ENCODE data around the gene ECSCR. TPM values are rescaled to one million over a fixed set of nuclear protein-coding genes. Genes with fewer than 3 reads are reported as not detected.

ECSCR gene
- total RNA-seq, 1 donor from 2014 or later: not detected

DNA sequence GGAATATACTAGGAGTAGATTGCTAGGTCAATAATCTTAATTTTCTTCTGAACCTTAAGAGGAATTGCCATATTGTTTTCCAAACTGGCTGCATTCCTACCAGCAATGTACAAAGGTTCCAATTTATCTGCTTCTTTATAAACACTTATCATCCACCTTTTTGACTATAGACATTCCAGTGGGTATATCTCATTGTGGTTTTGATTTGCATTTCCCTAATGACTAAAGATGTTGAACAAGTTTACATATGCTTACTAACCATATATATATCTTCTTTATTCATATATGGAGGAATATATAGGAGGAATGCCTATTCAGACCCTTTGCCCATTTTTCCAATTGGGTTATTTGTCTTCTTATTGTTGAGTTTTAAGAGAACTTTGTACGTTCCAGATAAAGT lies 30.8 kb downstream of the ECSCR start:
- Histone ChIP-seq H3K27me3 (no peaks in the 10 kb centered on the region), H3K79me2 (ENCODE audit: low read depth) (no peaks in the 10 kb centered on the region), H3K9me3 (ENCODE audit: low read depth) (no peaks in the 10 kb centered on the region), H2AFZ (replicated peaks) (no peak overlapping the region), H3K4me1 (no peaks in the 10 kb centered on the region), H3K4me3 (no peak overlapping the region), H3K9ac (no peak overlapping the region), H3K27ac (no peak overlapping the region), H4K20me1 (ENCODE audit: low read depth) (no peaks in the 10 kb centered on the region), H3F3A (ENCODE audit: low read depth) (no peaks in the 10 kb centered on the region), H3K4me2 (no peak overlapping the region), H3K36me3 (peaks cover 4% of the 10 kb centered on the region)
- no peak overlapping the region for H3K4me3 Mint-ChIP-seq
- H3K27ac Mint-ChIP-seq: no peak overlapping the region
- H3K4me1 Mint-ChIP-seq: no peaks in the 10 kb centered on the region
- H3K9me3 Mint-ChIP-seq: no peaks in the 10 kb centered on the region
- no peaks in the 10 kb centered on the region for H3K27me3 Mint-ChIP-seq (ENCODE audit: insufficient read depth, low read depth)
- no peak for TF ChIP-seq CTCF (IDR thresholded peaks at IDR 0.05)
- no peak for TF ChIP-seq EZH2phosphoT487 (IDR thresholded peaks at IDR 0.05)
- no peak for TF ChIP-seq EZH2 (IDR thresholded peaks at IDR 0.05)
- H3K36me3 Mint-ChIP-seq: peaks cover 8% of the 10 kb centered on the region
- no peak for DNase-seq (ENCODE audit: low spot score)

DNA sequence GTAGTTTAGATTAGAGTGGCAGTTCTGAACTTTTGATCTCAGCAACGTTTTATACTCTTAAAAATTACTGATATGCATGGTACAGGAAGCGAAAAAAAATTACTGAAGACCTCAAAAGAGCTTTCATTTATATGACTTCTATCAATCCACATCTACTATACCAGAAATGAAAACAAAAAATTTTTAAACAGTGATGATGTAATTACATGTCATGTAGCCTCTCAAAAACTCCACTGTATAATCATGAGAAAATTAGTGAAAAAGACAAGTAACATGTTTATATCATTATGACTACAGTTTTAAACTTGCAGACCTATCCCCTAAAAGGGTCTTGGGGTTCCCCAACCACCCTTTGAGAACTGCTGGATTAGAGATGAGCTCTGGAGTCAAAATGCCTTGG lies 32.5 kb downstream of the ECSCR start:
- Histone ChIP-seq H3K36me3 (no peaks in the 10 kb centered on the region), H3K4me2 (no peak overlapping the region), H2AFZ (replicated peaks) (no peak overlapping the region), H3K9ac (no peak overlapping the region), H3K27ac (no peak overlapping the region), H3F3A (ENCODE audit: low read depth) (no peaks in the 10 kb centered on the region), H4K20me1 (ENCODE audit: low read depth) (no peaks in the 10 kb centered on the region), H3K4me3 (no peak overlapping the region), H3K79me2 (ENCODE audit: low read depth) (no peaks in the 10 kb centered on the region), H3K27me3 (no peaks in the 10 kb centered on the region), H3K4me1 (no peaks in the 10 kb centered on the region), H3K9me3 (ENCODE audit: low read depth) (no peaks in the 10 kb centered on the region)
- no peaks in the 10 kb centered on the region for H3K9me3 Mint-ChIP-seq
- H3K27me3 Mint-ChIP-seq (ENCODE audit: insufficient read depth, low read depth): no peaks in the 10 kb centered on the region
- no peaks in the 10 kb centered on the region for H3K4me1 Mint-ChIP-seq
- H3K36me3 Mint-ChIP-seq: peaks cover 8% of the 10 kb centered on the region
- no peak for DNase-seq (ENCODE audit: low spot score)
- H3K27ac Mint-ChIP-seq: no peak overlapping the region
- no peak overlapping the region for H3K4me3 Mint-ChIP-seq
- TF ChIP-seq EZH2 (IDR thresholded peaks at IDR 0.05) (no peak), CTCF (IDR thresholded peaks at IDR 0.05) (no peak)

GRCh38 chr5:139426203-139426885 lies 36.2 kb downstream of the ECSCR start:
- no peaks in the 10 kb centered on the region for H3K9me3 ChIP-seq (ENCODE audit: low read depth)
- no peak overlapping the region for H2AFZ ChIP-seq (replicated peaks)
- Mint-ChIP-seq H3K27me3 (ENCODE audit: insufficient read depth, low read depth) (no peaks in the 10 kb centered on the region), H3K4me3 (no peak overlapping the region), H3K36me3 (peaks cover 25% of the 10 kb centered on the region), H3K4me1 (peaks cover 4% of the 10 kb centered on the region), H3K27ac (no peak overlapping the region), H3K9me3 (no peaks in the 10 kb centered on the region)
- H3K4me1 ChIP-seq: peaks cover 6% of the 10 kb centered on the region
- no peak overlapping the region for H3K9ac ChIP-seq
- no peak for DNase-seq (ENCODE audit: low spot score)
- no peak overlapping the region for H3K4me2 ChIP-seq
- no peak overlapping the region for H3K27ac ChIP-seq
- H3K4me3 ChIP-seq: no peak overlapping the region
- TF ChIP-seq EZH2phosphoT487 (IDR thresholded peaks at IDR 0.05): no peak
- TF ChIP-seq CTCF (IDR thresholded peaks at IDR 0.05): no peak
- H3F3A ChIP-seq (ENCODE audit: low read depth): peaks cover 6% of the 10 kb centered on the region
- no peaks in the 10 kb centered on the region for H3K36me3 ChIP-seq
- H3K27me3 ChIP-seq: no peaks in the 10 kb centered on the region
- H3K79me2 ChIP-seq (ENCODE audit: low read depth): no peaks in the 10 kb centered on the region
- no peaks in the 10 kb centered on the region for H4K20me1 ChIP-seq (ENCODE audit: low read depth)

Data from neural progenitor cell (in vitro differentiated cells).